Anterior cingulate cortex (tissue), 58 donors: ENCODE results near the gene CNTNAP2.

Experiments
- DNase-seq, 58 donors: peaks; one replicate each; lab custom pipeline; 2025; lab: John Stamatoyannopoulos, UW

CNTNAP2 gene

DNA sequence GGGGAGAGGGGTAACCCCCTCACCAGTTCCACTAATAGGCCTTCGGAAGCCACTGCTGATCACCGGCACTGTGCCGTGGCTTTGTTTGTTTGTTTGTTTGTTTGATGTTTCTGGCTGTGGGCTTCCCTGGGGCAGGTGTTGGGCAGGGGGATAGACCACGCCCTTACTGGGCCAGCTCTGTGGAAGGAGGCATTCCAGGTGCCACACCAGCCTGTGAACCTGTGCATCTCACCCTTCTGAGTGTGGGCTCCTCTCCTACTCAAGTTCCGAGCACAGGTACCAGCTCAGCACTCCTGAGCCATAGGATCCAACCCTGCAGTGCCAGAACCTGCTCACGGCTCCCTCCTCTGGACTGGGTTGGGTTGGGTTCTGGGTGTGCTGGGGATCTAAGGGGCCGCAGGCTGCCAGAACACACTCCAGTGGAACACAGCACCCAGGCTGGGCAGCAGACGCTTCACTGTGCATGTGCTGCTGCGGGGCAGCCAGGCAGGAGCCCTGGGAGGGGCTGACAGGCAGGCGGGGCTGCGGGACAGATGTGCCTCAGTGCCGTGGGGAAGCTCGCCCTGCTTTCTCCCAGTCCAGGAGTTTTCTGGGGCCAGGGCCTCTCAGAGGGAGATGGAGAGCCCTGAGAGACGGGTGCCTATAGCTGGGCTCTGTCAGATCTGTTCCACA lies 1053.9 kb downstream of the CNTNAP2 start:
- no peak for DNase-seq

DNA sequence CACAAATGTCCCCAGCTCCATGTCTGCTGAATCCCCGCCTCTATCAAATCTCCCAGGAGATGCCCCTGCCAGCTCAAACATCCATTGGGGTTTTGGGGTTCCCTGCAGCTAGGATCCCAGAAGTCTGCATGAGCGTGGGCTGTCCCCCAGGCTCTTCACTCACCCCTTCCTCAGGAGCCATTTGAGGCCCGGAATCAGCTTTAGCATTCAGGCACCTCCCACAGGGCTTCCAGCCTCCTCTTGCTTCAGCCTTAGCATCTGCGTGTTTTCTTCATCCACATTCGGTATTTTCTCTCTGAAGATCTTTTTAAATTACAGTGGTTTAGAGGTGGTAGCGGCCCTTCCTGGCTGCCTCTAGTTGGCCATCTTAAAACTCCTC lies 1054.4 kb downstream of the CNTNAP2 start:
- no peak for DNase-seq

DNA sequence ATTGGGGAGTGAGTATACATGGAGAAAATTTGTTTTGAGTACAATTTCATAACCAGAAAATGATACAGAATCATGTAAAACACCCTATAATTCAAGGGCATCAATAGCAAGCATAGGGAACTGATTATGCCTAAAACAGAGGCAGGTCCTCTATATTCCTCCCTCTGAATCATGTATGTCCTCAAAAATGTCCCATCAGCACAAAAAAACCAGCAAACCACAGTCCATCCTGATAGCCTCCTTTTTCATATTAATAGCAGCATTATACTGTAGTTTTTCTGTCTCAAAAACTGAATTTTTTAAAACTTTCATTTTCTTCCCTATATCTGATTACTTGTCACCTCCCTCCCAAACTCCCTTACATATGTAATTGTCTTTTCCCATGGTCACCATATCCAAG lies 1057.3 kb downstream of the CNTNAP2 start:
- DNase-seq: no peak

DNA sequence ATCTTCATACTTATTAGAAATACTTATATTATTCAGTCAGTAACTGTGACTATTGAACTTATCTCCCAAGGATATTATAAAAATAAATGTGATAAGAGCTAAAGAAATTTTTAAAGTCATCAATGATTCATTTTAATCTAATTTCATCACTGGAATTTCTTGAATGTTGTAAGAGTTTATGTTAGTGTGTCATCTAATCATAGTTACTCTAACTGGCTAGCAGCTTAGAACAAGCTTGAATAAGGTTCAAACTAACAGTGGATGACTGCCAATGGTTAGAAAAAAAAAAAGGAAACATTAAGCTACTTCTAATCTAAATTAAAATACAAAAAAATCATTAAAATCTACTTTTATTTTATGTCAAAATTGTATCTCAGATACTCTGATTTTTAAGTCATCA lies 1066.3 kb downstream of the CNTNAP2 start:
- DNase-seq: no peak

DNA sequence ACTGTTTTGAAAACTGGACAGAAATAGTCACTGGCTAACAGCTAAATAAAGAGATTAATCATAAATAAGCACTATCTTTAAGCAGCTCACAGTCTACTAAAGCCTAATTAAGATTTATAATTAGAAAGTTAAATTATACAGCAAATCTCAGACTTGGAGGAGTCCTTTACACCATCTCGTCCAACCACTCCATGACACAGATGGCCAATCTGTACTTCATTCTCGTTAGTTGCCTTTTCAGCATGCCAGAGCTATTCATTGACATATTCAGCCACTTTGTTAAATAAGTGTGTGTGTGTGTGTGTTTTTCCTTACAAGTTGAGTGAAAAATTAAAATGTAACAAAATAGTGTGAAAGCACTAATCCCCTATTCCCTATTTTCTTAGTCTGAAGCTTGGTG lies 1066.7 kb downstream of the CNTNAP2 start:
- no peak for DNase-seq

DNA sequence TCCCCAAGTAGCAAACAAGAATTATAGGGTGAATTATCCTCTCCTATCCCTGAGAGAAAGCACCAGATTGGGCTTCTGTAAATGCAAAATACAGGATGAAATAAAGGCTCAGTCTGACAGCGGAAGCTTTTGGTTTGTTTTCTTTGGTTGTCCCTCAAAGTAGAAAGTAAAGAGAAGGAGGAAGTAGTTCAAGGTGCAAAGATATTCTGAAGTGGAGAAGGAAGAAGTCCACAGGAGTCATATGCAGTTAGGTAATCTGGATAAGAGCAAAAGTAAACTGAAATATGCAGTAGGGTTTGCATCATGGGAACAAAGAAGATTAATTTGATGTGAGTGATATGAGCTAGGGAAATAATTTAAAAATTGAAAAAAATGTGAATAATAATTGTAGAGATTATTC lies 1071.9 kb downstream of the CNTNAP2 start:
- no peak for DNase-seq

DNA sequence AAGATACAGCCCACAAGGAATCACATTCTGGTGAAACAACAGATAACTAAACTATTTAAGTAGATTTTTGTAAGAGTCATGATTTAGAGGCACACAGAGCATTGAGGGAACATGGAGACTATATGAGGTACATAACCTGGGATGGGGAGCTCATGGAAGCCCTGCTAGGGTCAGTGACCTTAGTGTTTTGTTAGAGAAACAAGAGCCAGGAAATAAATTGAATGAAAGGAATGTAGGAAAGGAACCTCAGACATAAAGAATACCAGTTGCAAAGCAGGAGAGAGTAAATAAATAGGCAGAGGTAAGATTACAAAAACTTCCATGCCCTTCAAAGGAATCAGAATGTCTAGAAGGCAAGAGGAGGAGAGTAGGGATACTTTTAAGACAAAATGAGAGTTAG lies 1076.9 kb downstream of the CNTNAP2 start:
- no peak for DNase-seq

DNA sequence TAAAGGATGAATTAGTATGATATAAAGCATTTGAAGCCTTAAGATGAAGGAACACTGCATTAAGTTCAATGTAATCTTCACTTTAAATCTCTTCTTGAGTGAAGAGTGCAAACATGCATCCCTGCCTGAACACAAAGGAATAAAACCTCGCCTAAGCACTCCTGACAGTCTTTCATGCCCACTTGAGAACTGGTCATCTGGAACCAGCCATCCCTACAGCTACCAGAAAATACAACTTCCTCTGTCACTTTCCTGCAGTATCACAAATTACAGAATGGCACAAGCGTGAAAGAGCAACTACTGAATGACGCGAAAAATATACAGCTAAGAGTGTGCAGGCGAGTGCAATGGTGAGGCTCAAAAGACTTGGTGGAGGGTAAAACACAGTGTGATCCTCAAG lies 1079.9 kb downstream of the CNTNAP2 start:
- no peak for DNase-seq

DNA sequence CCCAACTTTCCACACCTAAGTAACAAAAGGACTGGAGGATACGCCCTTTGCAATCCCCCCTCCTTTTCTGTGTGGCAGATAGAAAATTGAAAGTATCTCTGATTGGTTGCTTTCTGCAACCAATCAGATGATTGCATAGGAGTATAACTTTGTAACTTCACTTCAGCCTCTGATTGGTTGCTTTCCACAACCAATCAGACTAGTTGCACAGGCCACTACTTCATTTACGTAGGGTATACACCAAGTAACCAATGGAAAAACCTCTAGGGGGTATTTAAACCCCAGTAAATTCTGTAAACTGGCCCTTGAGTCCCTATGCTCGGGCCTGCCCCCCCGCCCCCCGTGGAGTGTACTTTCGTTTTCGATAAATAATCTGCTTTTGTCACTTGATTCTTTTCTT lies 1080.4 kb downstream of the CNTNAP2 start:
- no peak for DNase-seq

DNA sequence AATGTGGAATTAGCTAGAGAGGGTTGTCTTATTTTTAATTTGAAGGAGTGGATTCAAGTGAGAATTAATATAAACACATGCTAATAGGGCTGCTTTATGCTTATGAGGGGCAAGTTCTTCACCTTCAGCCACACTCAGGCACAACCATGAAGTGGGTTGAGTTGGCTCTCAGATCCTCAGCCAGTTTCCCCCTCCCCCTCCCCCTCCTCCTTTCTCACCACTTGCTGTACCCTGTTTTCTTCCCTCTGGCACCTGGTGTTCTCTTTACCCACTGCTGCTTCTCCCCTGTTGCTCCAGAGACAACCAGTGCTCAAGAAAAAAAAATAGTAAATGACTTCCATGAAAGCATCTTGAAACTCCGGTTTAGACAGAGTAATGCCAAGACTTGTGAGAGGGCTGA lies 1083.3 kb downstream of the CNTNAP2 start:
- no peak for DNase-seq

DNA sequence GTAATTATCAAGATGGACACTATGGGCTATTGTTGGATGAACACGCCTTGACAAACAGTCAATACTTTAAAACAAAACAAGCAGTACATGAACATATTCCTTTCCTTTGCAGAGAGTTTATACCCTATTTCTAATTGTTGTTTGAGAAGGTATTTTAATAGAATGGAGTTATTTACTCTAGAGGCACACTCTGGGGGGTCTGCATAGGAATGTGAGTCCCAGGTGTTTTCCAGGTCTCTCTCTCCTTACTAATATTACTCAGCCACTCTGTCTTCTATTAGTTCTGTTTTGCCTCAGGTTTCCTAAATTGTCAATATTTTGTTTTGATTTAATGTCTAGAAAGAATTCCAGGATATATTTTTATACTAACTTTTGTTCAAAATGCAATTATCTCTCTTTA lies 1091.4 kb downstream of the CNTNAP2 start:
- DNase-seq: no peak

DNA sequence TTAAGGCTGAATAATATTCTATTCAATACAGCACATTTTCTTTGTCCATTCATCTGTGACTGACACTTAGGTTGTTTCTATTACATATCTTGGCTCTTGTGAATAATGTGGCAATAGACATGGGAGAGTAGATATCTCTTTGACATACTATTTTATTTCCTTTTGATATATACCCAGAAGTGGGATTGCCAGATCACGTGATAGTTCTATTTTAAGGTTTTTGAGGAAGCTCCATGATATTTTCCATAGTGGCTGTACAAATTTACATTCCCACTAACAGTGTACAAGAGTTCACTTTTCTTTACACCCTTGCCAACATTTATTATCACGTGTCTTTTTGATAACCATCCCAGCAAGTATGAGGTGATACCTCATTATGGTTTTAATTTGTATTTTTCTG lies 1114.7 kb downstream of the CNTNAP2 start:
- DNase-seq: no peak

DNA sequence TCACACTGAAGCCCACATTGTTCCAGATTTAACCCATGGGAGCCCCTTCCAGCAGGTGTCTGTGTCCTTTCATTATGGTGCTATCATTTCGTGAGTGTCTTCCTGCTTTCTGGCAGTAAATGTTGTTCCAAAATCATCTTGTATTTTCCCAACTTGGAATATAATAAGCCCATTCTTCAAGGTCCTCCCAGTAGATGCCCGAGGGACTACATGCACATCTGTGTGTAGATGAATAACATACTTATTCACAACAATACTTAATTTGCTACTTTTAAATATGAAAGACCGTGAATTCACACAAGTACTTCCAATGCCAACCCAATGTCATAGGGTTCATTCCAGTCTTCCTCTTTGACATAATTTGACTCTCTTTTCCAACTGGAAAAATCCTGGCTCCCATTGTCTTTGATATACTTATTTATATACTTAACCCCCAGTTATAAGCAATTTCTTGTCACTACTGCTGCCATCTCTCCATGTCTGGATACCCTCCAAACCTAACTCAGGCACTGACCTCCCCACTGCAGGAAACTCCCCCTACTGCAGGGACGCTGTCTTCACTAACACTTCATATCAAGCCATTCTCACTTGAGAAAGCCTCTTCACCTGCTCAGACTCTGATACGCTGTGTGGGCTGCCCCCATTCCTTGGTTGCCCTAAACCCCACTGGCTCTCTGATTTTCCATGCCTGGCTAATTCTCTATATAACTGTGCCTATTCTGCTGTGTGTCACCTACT lies 1119.2 kb downstream of the CNTNAP2 start:
- DNase-seq: no peak

DNA sequence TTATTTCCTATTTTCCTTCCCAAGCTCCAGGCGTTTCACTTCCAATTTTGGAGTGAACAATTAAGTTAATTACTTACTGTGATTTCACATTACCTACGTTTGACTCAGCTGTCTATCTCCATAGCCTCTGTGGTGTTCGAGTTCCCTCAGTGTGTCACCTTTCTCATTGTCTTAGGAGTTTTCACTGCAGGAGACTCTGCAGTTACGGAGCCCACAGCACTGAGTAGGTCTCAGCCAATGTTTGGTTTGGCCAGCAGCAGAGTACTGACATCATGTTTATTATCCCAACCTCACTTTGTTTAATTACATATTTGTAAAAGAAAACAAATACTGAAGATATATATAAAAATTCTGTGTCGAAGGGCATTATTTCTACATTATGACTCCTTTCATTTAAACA lies 1123.9 kb downstream of the CNTNAP2 start:
- DNase-seq: no peak

DNA sequence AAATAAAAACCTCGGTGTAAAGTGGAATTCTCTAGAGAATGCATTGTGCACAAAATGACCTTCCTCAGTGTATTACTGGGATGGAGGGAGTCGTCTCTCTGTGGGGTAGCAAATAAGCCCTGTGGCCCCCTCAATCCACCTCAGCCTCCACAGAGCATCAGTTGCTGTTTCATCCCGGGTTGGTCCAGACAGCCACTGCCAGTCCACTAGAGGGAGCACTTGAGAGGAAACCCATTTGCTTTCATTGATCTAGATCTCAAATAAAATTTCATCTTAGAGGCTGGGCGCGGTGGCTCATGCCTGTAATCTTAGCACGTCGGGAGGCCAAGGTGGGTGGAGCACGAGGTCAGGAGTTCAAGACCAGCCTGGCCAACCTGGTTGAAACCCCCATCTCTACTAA lies 1128.7 kb downstream of the CNTNAP2 start:
- peak in 16 of 58 donors; percentile 1 to 23 (median 7) for DNase-seq

DNA sequence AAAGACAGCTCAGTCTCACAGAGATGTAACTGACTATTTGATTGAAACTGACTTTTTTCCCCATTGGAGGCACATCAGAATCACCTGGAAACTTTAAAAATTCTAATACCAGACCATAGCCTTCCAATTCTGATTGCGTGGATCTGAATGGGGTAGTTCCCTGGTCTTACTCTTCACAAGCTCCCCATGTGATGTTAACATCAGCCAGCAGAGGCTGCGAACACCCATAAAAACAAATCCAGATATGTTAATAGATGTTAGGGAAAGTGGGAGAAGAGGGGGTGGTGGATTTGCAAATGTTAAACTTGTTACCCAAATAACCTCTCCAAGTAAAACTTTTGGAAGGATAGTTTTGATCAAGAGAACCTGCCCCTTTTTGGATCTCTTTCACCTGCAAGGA lies 1133.4 kb downstream of the CNTNAP2 start:
- DNase-seq: peak in 2 of 58 donors; percentile 0 to 10

DNA sequence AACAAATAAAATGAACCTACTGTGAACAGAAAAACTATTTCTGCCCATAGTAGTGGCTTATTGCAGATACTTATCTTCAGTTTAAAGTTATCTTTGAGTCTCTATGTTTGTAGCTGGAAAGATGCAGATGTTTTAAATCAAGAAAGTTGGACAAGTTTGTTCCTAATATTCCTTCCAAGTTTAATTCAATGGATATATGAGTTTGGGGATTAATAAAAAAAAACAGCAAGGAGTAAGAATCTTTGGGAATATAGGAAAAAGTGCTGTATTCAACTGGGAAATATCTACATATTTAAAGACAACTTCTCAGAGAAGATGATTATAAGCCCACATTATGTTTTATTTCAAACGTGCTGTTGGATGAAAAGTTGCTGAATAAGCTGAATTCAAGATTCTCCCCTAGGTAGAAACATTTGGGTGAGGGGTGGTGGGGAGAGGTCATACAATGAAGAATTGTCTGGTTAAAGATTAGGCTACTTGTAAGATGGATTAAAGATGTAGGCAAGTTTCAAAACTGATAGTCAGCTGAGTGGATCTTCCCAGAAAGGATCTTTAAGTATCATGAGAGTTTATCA lies 1135.2 kb downstream of the CNTNAP2 start:
- DNase-seq: no peak

DNA sequence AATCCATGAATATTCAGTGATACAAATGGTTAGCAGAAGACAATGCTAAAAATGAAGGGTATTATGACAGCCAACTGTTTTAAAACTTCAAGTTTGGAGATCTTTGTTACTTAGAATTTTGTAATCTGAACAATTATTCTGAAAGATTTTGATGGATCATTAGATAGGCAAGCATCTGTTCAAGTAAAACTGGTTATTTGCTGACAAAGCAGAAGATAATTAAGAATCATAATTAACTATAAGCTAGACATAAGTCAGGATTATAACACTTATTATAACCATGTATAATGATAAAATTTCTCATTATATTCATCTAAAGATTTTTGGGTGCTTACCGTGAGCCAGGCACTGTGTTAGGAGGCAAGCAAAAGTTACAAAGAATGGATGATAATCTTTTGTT lies 1145.1 kb downstream of the CNTNAP2 start:
- no peak for DNase-seq

DNA sequence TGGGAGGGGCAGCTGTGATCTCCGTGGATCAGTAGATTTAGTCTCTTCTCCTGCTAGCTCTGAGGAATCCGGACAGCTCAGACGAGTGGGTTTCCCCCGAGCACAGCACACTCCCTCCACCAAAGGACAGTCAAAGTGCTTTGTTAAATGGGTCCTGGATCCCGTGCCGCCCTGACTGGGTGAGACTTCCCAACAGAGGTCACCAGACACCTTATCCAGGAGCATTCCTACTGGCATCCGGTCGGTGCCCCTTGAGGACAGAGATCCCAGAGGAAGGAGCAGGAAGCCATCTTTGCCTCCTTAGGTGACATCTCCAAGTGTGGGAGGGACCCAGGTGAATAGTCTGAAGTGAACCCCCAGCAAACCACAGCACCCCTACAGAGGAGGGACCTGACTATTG lies 1148.9 kb downstream of the CNTNAP2 start:
- DNase-seq: no peak

DNA sequence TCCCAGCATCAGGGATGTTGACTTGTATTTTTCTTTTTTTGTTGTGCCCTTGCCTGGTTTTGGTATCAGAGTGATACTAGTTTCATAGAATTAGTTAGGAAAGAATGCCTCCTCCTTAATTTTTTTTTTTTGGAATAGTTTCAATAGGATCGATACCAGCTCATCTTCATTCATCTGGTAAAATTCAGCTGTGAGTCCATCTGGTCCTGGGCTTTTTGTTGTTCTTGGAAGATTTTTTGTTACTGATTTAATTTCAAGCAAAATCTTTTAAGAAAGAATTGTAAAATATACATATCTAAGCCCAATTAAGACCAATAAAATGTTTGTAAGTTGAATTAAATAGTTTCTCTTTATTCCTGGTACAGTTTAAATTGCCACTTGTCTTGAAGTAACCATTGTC lies 1159.5 kb downstream of the CNTNAP2 start:
- no peak for DNase-seq

DNA sequence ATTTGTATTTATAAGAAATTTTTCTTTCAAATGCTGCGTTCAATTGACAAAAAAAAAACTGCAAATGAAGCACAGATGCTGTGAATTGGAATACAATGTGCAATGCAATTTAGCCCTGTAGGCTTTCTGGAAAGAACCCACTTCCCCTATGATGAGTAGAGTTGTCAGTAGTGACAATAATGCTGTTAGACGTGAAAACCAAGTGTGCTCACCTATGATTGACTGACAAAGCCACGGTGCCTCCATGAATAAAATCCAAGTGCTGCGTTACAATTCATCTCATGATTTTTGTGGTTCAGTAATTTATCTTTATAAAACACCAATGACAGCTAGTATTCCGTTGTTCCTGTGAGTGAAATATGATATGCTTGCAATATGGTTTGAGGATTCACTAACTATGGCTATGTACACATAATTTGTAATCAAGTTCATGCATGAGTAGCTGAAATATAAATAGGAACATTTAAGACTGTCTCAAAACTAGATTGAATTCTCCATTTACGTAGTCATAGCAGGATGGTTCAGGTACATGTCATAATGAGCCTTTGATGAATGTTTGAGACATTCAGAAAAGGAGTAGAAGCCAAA lies 1160.3 kb downstream of the CNTNAP2 start:
- no peak for DNase-seq

DNA sequence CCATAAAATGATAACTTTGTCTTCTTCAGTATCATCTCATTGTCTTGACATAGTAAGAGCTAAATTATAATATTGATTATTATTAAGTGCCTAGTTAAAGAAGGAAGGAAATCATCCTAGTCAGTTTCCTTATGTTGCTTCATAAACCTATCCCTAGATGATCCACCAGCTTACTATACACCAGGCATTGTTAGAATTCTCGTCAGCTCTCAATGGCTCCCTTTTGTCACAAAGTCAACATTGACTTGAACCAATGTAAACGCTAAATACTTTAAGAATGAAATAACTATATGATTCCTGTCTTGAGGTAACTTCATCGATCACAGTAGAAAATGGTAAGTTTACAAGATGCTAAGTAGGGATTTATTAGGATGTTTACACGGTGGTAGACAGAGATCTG lies 1162.9 kb downstream of the CNTNAP2 start:
- no peak for DNase-seq
